ENCODE data around the gene ITIH4. TPM values are rescaled to one million over a fixed set of nuclear protein-coding genes. Genes with fewer than 3 reads are reported as not detected.

The ITIH4 gene
- polyA plus RNA-seq, 2 donors = 2.5 to 6.7 TPM

DNA sequence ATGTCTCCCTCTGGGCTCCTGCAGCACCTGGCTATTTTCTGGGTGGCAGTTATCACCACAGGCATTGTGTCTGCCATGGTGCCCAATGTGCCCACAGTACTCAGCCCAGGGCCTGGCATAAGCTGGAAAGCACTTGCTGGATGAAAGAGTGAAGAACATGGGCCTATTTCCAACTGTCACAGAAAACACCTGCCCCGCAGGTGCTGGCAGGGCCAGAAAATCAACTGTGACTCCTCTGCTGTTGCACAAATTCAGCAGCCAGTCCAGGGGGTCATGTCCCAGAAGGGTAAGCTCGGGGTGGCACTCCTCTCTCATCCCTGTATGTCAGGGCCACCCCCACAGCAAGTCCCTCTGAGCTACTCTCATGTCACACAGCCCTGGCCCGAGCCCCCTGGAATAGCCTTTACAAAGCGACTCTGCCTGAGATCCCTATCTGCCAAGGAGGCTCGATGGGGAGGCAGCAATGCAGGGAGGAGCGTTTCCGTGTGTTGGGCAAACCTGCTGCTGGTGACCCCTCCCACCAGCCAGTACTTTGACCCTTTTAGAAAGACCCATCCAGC is 18.9 kb downstream of the ITIH4 start:
- no peaks in the 10 kb centered on the region for H3K36me3 ChIP-seq (ENCODE audit: control insufficient read depth in 2 of 2, insufficient read depth in 2 of 2, low read length in 1 of 2)
- no peaks in the 10 kb centered on the region for H3K9me3 ChIP-seq (ENCODE audit: control insufficient read depth in 2 of 2, insufficient read depth in 1 of 2, low read depth in 1 of 2, low read length in 1 of 2)
- WGBS, 2 donors = 71 to 74% methylated on average over 7 of the region's 7 CpGs

DNA sequence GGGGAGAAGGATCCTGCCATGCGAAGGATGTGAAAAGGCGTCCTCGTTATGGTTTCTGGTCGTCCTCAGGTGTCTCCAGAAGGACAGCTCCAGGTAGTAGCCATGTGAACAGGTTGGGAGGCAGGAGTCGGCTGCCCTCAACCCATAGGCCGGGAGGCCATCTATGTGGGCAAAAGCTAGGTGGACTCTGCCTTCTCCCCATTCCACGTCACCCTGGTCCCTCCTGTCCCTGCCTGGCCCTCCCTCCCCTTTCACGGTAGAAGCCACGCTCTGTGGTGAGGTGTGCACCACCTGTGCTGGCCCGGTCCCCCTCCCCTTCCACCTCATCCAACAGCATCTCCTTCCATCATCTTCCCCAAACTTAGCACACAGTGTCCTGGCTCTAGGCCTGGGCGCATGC is 19.5 kb downstream of the ITIH4 start:
- Histone ChIP-seq H3K4me3 (ENCODE audit: low read depth in 1 of 2, low read length in 2 of 2) (no peak overlapping the region), H3K27me3 (ENCODE audit: control insufficient read depth in 1 of 2, insufficient read depth in 2 of 2, low read length in 2 of 2) (no peaks in the 10 kb centered on the region), H3K9me3 (ENCODE audit: control insufficient read depth in 2 of 2, insufficient read depth in 1 of 2, low read depth in 1 of 2, low read length in 1 of 2) (no peaks in the 10 kb centered on the region), H3K4me1 (ENCODE audit: control insufficient read depth in 2 of 2, insufficient read depth in 2 of 2, low read length in 1 of 2) (no peaks in the 10 kb centered on the region), H3K27ac (ENCODE audit: low read depth in 2 of 2, low read length in 1 of 2) (no peak overlapping the region), H3K36me3 (ENCODE audit: control insufficient read depth in 2 of 2, insufficient read depth in 2 of 2, low read length in 1 of 2) (no peaks in the 10 kb centered on the region)
- WGBS, 2 donors = 89 to 91% methylated on average over 11 of the region's 11 CpGs

More for the DNA sequence above, 18.9 kb downstream of the ITIH4 start:
- H3K4me3 ChIP-seq (ENCODE audit: low read depth in 1 of 2, low read length in 2 of 2) = no peak overlapping the region
- H3K4me1 ChIP-seq (ENCODE audit: control insufficient read depth in 2 of 2, insufficient read depth in 2 of 2, low read length in 1 of 2) = no peaks in the 10 kb centered on the region
- H3K27me3 ChIP-seq (ENCODE audit: control insufficient read depth in 1 of 2, insufficient read depth in 2 of 2, low read length in 2 of 2) = no peaks in the 10 kb centered on the region
- no peak overlapping the region for H3K27ac ChIP-seq (ENCODE audit: low read depth in 2 of 2, low read length in 1 of 2)

DNA sequence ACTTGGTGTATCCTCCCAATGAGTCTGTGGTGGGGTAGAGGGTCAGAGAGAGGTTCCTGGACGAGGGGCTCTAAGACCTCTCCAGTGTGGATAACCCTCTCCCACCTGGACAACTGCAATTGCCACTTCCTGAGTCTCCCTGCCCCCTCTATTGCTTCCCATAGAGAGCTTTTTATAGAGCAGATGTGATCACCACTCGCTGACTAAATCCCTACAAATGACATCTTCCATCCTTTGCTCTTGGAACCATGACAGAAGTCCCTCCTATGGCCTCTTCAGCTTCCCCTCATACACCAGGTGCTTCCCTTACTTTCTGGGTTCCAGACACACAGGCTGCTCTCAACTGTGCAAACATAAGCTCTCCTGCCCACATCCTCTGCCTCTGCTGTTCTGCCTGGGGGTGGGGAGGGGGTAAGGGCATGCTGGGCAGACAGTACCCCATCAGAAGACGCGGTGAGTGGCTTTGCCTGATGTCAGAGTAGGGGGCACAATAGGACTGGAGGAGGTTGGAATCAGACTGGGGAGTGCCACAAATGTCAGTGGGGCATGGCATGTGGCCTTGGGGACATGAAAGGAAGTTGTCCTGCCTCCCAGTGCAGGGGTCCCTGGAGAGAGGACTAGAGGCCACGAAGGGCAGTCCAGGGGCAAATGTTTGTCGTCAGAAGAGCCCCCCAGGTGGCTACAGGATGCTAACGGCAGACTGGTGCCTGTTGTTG is 20.7 kb downstream of the ITIH4 start:
- Histone ChIP-seq H3K9me3 (ENCODE audit: control insufficient read depth in 2 of 2, insufficient read depth in 1 of 2, low read depth in 1 of 2, low read length in 1 of 2) (no peaks in the 10 kb centered on the region), H3K4me3 (ENCODE audit: low read depth in 1 of 2, low read length in 2 of 2) (no peak overlapping the region), H3K27me3 (ENCODE audit: control insufficient read depth in 1 of 2, insufficient read depth in 2 of 2, low read length in 2 of 2) (no peaks in the 10 kb centered on the region), H3K27ac (ENCODE audit: low read depth in 2 of 2, low read length in 1 of 2) (no peak overlapping the region), H3K36me3 (ENCODE audit: control insufficient read depth in 2 of 2, insufficient read depth in 2 of 2, low read length in 1 of 2) (no peaks in the 10 kb centered on the region), H3K4me1 (ENCODE audit: control insufficient read depth in 2 of 2, insufficient read depth in 2 of 2, low read length in 1 of 2) (no peaks in the 10 kb centered on the region)
- 50 to 62% methylated on average over 7 of the region's 7 CpGs for WGBS, 2 donors

DNA sequence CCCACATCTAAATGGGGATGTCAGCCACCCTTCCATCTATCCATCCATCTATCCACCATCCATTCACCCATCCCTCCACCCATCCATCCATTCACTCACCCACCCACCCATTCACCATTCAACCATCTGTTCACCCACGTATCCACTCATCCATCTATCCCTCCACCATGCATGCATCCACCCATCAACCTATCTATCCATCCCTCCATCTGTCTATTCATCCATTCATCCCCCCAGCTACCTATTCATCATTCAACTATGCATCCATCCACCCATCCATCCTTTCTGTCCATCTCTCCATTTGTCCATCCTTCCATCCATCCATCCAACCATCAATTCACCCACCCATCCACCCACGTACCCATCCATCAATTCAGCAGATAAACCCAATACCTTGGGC is 21.3 kb downstream of the ITIH4 start:
- Histone ChIP-seq H3K4me1 (ENCODE audit: control insufficient read depth in 2 of 2, insufficient read depth in 2 of 2, low read length in 1 of 2) (no peaks in the 10 kb centered on the region), H3K27ac (ENCODE audit: low read depth in 2 of 2, low read length in 1 of 2) (no peak overlapping the region), H3K27me3 (ENCODE audit: control insufficient read depth in 1 of 2, insufficient read depth in 2 of 2, low read length in 2 of 2) (no peaks in the 10 kb centered on the region), H3K9me3 (ENCODE audit: control insufficient read depth in 2 of 2, insufficient read depth in 1 of 2, low read depth in 1 of 2, low read length in 1 of 2) (no peaks in the 10 kb centered on the region), H3K4me3 (ENCODE audit: low read depth in 1 of 2, low read length in 2 of 2) (no peak overlapping the region), H3K36me3 (ENCODE audit: control insufficient read depth in 2 of 2, insufficient read depth in 2 of 2, low read length in 1 of 2) (no peaks in the 10 kb centered on the region)
- 65 to 78% methylated on average over 2 of the region's 2 CpGs for WGBS, 2 donors

DNA sequence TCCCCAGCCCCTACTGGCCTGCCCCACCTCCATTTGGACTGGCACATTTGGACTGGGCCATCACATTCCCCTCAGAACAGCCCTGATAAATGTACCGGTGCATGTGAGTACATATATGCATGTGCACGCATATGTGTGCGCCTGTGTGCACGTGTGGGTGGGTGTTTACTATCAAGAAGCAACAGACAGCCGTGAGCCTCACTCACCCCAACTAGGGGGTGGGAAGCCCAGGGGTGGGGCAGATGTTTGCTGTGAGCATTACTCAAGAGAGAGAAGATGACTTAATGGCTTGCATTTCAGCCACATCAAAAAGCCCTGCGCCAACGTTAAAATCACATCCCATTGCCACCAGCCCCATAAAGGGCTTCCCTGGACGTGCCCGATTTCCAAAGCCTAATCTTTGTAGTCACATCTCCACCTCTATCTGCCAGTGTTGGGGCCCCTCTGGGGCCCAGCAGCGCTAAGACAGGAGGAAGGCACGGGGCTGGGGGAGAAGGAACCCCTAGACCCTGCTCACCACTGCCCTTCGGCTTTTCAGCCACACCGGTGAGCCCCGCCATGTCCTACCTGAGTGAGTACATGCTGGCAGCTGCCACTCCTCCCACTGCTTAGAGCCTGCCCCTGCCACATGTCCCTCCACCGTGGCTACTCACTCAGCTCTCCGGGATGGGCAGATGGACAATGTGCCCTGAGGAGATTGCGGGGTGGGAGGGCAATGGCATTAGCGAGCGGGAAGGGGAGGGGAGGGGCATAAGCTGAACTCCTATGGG is 25.0 kb downstream of the ITIH4 start:
- Histone ChIP-seq H3K4me3 (ENCODE audit: low read depth in 1 of 2, low read length in 2 of 2) (no peak overlapping the region), H3K36me3 (ENCODE audit: control insufficient read depth in 2 of 2, insufficient read depth in 2 of 2, low read length in 1 of 2) (no peaks in the 10 kb centered on the region)
- 74 to 78% methylated on average over 19 of the region's 19 CpGs for WGBS, 2 donors

DNA sequence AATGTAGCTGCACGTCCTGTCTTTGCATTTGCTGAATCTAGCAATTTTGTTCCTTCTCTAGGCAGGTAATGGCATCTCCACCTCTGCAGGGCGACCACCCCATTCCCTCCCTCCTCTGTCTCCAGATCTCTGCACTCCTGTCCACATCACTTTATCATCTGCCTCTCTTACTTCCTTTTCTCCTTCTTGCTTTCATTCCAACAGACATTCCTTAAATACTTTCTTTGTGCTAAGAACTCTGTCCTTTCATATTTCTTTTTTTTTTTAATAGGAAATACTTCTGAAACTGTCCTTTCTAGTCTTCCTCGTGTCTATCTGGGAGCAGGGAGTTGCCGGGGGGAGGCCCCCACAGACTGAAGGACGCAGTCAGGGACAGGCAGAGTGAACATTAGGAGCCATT is 28.6 kb downstream of the ITIH4 start:
- H3K27me3 ChIP-seq (ENCODE audit: control insufficient read depth in 1 of 2, insufficient read depth in 2 of 2, low read length in 2 of 2) = no peaks in the 10 kb centered on the region
- H3K9me3 ChIP-seq (ENCODE audit: control insufficient read depth in 2 of 2, insufficient read depth in 1 of 2, low read depth in 1 of 2, low read length in 1 of 2) = no peaks in the 10 kb centered on the region
- H3K4me3 ChIP-seq (ENCODE audit: low read depth in 1 of 2, low read length in 2 of 2) = no peak overlapping the region
- no peaks in the 10 kb centered on the region for H3K36me3 ChIP-seq (ENCODE audit: control insufficient read depth in 2 of 2, insufficient read depth in 2 of 2, low read length in 1 of 2)
- no peaks in the 10 kb centered on the region for H3K4me1 ChIP-seq (ENCODE audit: control insufficient read depth in 2 of 2, insufficient read depth in 2 of 2, low read length in 1 of 2)
- 66 to 68% methylated on average over 5 of the region's 5 CpGs for WGBS, 2 donors
- H3K27ac ChIP-seq (ENCODE audit: low read depth in 2 of 2, low read length in 1 of 2) = no peak overlapping the region

More for the DNA sequence above, 25.0 kb downstream of the ITIH4 start:
- Histone ChIP-seq H3K4me1 (ENCODE audit: control insufficient read depth in 2 of 2, insufficient read depth in 2 of 2, low read length in 1 of 2) (no peaks in the 10 kb centered on the region), H3K27ac (ENCODE audit: low read depth in 2 of 2, low read length in 1 of 2) (no peak overlapping the region), H3K9me3 (ENCODE audit: control insufficient read depth in 2 of 2, insufficient read depth in 1 of 2, low read depth in 1 of 2, low read length in 1 of 2) (no peaks in the 10 kb centered on the region), H3K27me3 (ENCODE audit: control insufficient read depth in 1 of 2, insufficient read depth in 2 of 2, low read length in 2 of 2) (no peaks in the 10 kb centered on the region)

DNA sequence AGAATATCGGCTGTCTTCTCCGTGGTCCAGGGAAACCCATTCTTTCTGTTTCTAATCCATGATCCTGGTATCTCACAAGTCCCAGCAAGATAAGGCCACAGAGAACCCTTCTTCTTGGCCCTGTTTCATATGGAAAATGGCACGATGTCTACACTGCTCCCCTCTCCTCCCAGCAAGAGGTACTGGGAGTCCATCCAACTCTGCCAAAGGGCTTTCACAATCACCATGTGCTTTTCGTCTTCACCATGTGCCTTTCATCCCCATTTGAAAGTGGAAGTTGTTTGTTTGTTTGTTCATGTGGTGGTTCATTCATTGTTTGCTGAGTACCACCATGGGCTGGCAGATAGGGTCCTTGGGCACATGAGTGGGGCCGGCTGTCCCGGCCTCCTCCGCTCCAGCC is 30.4 kb downstream of the ITIH4 start:
- H3K4me3 ChIP-seq (ENCODE audit: low read depth in 1 of 2, low read length in 2 of 2) = no peak overlapping the region
- no peaks in the 10 kb centered on the region for H3K9me3 ChIP-seq (ENCODE audit: control insufficient read depth in 2 of 2, insufficient read depth in 1 of 2, low read depth in 1 of 2, low read length in 1 of 2)
- no peaks in the 10 kb centered on the region for H3K4me1 ChIP-seq (ENCODE audit: control insufficient read depth in 2 of 2, insufficient read depth in 2 of 2, low read length in 1 of 2)
- no peak overlapping the region for H3K27ac ChIP-seq (ENCODE audit: low read depth in 2 of 2, low read length in 1 of 2)
- H3K36me3 ChIP-seq (ENCODE audit: control insufficient read depth in 2 of 2, insufficient read depth in 2 of 2, low read length in 1 of 2) = no peaks in the 10 kb centered on the region
- H3K27me3 ChIP-seq (ENCODE audit: control insufficient read depth in 1 of 2, insufficient read depth in 2 of 2, low read length in 2 of 2) = no peaks in the 10 kb centered on the region
- 76 to 83% methylated on average over 7 of the region's 7 CpGs for WGBS, 2 donors

DNA sequence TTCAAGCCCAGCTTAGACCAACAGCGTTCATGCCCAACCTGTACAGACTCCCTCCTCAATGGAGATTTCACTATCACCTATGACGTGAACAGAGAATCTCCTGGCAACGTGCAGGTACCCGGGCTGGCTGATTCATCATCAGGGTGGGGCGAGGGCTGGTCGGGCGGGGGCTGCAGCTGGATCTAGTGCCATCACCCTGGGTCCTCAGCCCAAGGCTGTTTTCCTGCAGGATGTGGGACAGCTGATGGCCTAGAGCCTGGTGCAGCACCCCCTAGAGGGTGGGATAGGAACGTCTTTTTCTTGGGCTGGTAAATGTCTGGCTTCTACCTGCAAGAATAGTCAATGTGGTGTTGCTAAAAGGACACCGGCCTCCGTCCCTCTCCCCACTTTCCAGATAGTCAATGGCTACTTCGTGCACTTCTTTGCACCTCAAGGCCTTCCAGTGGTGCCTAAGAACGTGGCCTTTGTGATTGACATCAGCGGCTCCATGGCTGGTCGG is 31.4 kb downstream of the ITIH4 start:
- Histone ChIP-seq H3K27ac (ENCODE audit: low read depth in 2 of 2, low read length in 1 of 2) (no peak overlapping the region), H3K4me3 (ENCODE audit: low read depth in 1 of 2, low read length in 2 of 2) (no peak overlapping the region), H3K9me3 (ENCODE audit: control insufficient read depth in 2 of 2, insufficient read depth in 1 of 2, low read depth in 1 of 2, low read length in 1 of 2) (no peaks in the 10 kb centered on the region), H3K4me1 (ENCODE audit: control insufficient read depth in 2 of 2, insufficient read depth in 2 of 2, low read length in 1 of 2) (no peaks in the 10 kb centered on the region), H3K36me3 (ENCODE audit: control insufficient read depth in 2 of 2, insufficient read depth in 2 of 2, low read length in 1 of 2) (no peaks in the 10 kb centered on the region), H3K27me3 (ENCODE audit: control insufficient read depth in 1 of 2, insufficient read depth in 2 of 2, low read length in 2 of 2) (no peaks in the 10 kb centered on the region)
- WGBS, 2 donors = 49 to 52% methylated on average over 14 of the region's 14 CpGs

DNA sequence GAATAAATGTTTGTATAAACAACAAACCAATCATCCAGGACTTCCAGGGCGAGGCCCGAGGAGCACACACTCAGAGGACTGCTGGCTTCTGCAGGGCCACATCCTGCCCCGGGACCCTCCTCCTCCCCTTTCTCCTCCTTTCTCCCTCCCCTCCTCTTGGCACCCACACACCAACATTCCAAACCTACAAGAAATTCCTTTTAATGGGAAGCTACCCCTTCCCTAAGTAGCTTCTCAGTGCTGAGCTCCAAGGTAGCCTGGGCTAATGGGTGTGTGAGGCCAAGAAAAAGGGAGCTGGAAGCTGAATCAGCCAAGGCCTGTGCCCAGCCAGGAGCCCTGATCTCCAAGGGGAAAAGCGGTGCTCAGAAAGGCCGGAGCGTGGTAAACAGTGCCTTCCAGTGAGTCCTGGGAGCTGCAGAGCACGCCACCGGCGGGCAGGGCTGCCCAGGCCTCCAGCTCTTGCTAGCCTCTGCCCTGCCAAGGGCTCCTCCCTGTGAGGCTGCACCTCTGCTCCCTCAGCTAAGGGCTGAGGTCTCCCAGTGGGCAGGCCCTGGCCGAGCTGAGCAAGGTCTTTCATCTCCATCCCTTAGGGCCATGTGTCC is 32.0 kb downstream of the ITIH4 start:
- Histone ChIP-seq H3K36me3 (ENCODE audit: control insufficient read depth in 2 of 2, insufficient read depth in 2 of 2, low read length in 1 of 2) (no peaks in the 10 kb centered on the region), H3K4me3 (ENCODE audit: low read depth in 1 of 2, low read length in 2 of 2) (no peak overlapping the region), H3K27ac (ENCODE audit: low read depth in 2 of 2, low read length in 1 of 2) (no peak overlapping the region), H3K27me3 (ENCODE audit: control insufficient read depth in 1 of 2, insufficient read depth in 2 of 2, low read length in 2 of 2) (no peaks in the 10 kb centered on the region), H3K4me1 (ENCODE audit: control insufficient read depth in 2 of 2, insufficient read depth in 2 of 2, low read length in 1 of 2) (no peaks in the 10 kb centered on the region), H3K9me3 (ENCODE audit: control insufficient read depth in 2 of 2, insufficient read depth in 1 of 2, low read depth in 1 of 2, low read length in 1 of 2) (no peaks in the 10 kb centered on the region)
- WGBS, 2 donors = 71 to 77% methylated on average over 10 of the region's 10 CpGs

Data from esophagus (tissue), 2 donors.